A673 (cell line): ENCODE measurements around the gene ZSCAN5A. TPM values are rescaled to one million over a fixed set of nuclear protein-coding genes. Genes with fewer than 3 reads are reported as not detected.
"Not testable (repeated sequence)": the region's sequence is repeated elsewhere in the genome, so short reads cannot be mapped to it uniquely, and the experiment has no call there.

Experiments
- BruUV-seq: library from RNA; stranded (reverse); fragments of 400-500 nt; replicated peaks from 2 replicates; lab custom pipeline; 2021; lab: Mats Ljungman, UMichigan
- CTCF ChIA-PET: fragments of 300-600 bp; sonication (Branson Sonifier 250); formaldehyde crosslinking; loops from one replicate; lab custom pipeline; 2022; ENCODE audit warnings: antibody characterized with exemption; lab: Charles Lee
- POLR2A ChIA-PET: fragments of 300-600 bp; sonication (Branson Sonifier 250); formaldehyde crosslinking; loops from one replicate; lab custom pipeline; 2022; ENCODE audit warnings: antibody characterized with exemption; ENCODE audit not compliant: low non-redundant PET; lab: Charles Lee
- DNase-seq: peaks from one replicate; pipeline ENCODE4 v3.0.0-alpha.2; 2015; ENCODE audit warnings: low spot score
- H3K27ac ChIP-seq: fragments of 200-600 bp; sonication (generic); 2 replicates; pipeline ENCODE4 v1.5.1; 2016; ENCODE audit warnings: mixed run types, low read depth, mild to moderate bottlenecking, mixed read lengths, antibody characterized with exemption, low read length; ENCODE audit not compliant: poor library complexity, severe bottlenecking
- H3K27me3 ChIP-seq: fragments of 200-600 bp; sonication (generic); replicated peaks from 2 replicates; pipeline ENCODE4 v1.6.1; 2017; ENCODE audit warnings: mixed run types, low read depth, mild to moderate bottlenecking, mixed read lengths, antibody characterized with exemption, low read length; ENCODE audit not compliant: insufficient read depth, poor library complexity
- H3K36me3 ChIP-seq: fragments of 200-600 bp; sonication (generic); 2 replicates; pipeline ENCODE4 v1.6.1; 2016; ENCODE audit warnings: mixed run types, mild to moderate bottlenecking, mixed read lengths, antibody characterized with exemption, low read length; ENCODE audit not compliant: insufficient read depth, poor library complexity, severe bottlenecking
- H3K4me1 ChIP-seq: fragments of 200-600 bp; sonication (generic); 2 replicates; pipeline ENCODE4 v1.6.1; 2017; ENCODE audit warnings: mixed run types, mild to moderate bottlenecking, mixed read lengths, antibody characterized with exemption, low read length; ENCODE audit not compliant: insufficient read depth, poor library complexity, severe bottlenecking
- H3K4me3 ChIP-seq: fragments of 200-600 bp; sonication (generic); 2 replicates; pipeline ENCODE4 v1.5.1; 2016; ENCODE audit warnings: low read depth, mixed run types, mild to moderate bottlenecking, mixed read lengths, low read length; ENCODE audit not compliant: poor library complexity, severe bottlenecking
- H3K9me3 ChIP-seq: fragments of 200-600 bp; sonication (generic); 2 replicates; pipeline ENCODE4 v1.6.1; 2016; ENCODE audit warnings: mixed run types, low read depth, mild to moderate bottlenecking, mixed read lengths, antibody characterized with exemption, low read length; ENCODE audit not compliant: poor library complexity, severe bottlenecking
- CTCF ChIP-seq: fragments of 300-800, 200-600 bp; sonication (generic); conservative IDR thresholded peaks from 2 replicates; pipeline ENCODE4 v1.5.1; 2017; ENCODE audit warnings: low read depth, mild to moderate bottlenecking, antibody characterized with exemption, low read length, moderate library complexity, mixed read lengths
- EZH2 ChIP-seq: fragments of 200-600 bp; sonication (generic); IDR thresholded peaks from 2 replicates; pipeline ENCODE4 v1.6.1; 2017; ENCODE audit warnings: borderline replicate concordance, low read depth, mild to moderate bottlenecking, mixed read lengths, antibody characterized with exemption, low read length; ENCODE audit not compliant: poor library complexity, severe bottlenecking
- intact Hi-C: fragments of 100-400 bp; cut with micrococcal nuclease; formaldehyde crosslinking; loops from one replicate; pipeline ENCODE4 v1.10.0; 2022; ENCODE audit not compliant: unreplicated experiment
- total RNA-seq: library from RNA; stranded (reverse); gene quantifications from 2 replicates; pipeline ENCODE4 v1.2.3, GENCODE V29; 2021

ZSCAN5A gene
- total RNA-seq, 1 experiment from 2014 or later: 18.8 TPM

GRCh38 chr19:56308792-56309191 is 5.8 kb downstream of the ZSCAN5A start:
- H3K36me3 ChIP-seq: no peaks in the 10 kb centered on the region
- ChIA-PET POLR2A (no interaction called here), CTCF (no interaction called here)
- no peaks in the 10 kb centered on the region for H3K9me3 ChIP-seq
- no peak for DNase-seq
- no peaks in the 10 kb centered on the region for H3K27me3 ChIP-seq
- peaks cover 4% of the 10 kb centered on the region for H3K4me1 ChIP-seq
- H3K4me3 ChIP-seq: no peak overlapping the region
- TF ChIP-seq EZH2 (no peak), CTCF (no peak)
- H3K27ac ChIP-seq: no peak overlapping the region
- intact Hi-C loops: no loop called here
- BruUV-seq: no TSS peak

GRCh38 chr19:56307062-56307461 is 7.6 kb downstream of the ZSCAN5A start:
- POLR2A ChIA-PET, H3K9me3 ChIP-seq, intact Hi-C loops, H3K4me1 ChIP-seq, DNase-seq, H3K36me3 ChIP-seq, BruUV-seq, H3K27me3 ChIP-seq, CTCF ChIA-PET, H3K27ac ChIP-seq, H3K4me3 ChIP-seq: not testable (repeated sequence)

- H3K27me3 ChIP-seq: no peaks in the 10 kb centered on the region
- H3K36me3 ChIP-seq: no peaks in the 10 kb centered on the region
- CTCF ChIA-PET: no interaction called here
- BruUV-seq: no TSS peak
- POLR2A ChIA-PET: no interaction called here
- DNase-seq: no peak
- no peak overlapping the region for H3K4me3 ChIP-seq
- H3K9me3 ChIP-seq: no peaks in the 10 kb centered on the region
- H3K27ac ChIP-seq: no peak overlapping the region
- no peaks in the 10 kb centered on the region for H3K4me1 ChIP-seq
- TF ChIP-seq CTCF (no peak), EZH2 (no peak)
- intact Hi-C loops: no loop called here
These were observed 8.6 kb downstream of the ZSCAN5A start for GRCh38 chr19:56306016-56306415.

GRCh38 chr19:56304243-56304642 is 10.4 kb downstream of the ZSCAN5A start:
- no peaks in the 10 kb centered on the region for H3K27me3 ChIP-seq
- intact Hi-C loops: no loop called here
- CTCF ChIA-PET: no interaction called here
- no peak for DNase-seq
- no peak overlapping the region for H3K4me3 ChIP-seq
- no peaks in the 10 kb centered on the region for H3K4me1 ChIP-seq
- POLR2A ChIA-PET: no interaction called here
- no peak overlapping the region for H3K27ac ChIP-seq
- BruUV-seq: no TSS peak
- H3K36me3 ChIP-seq: no peaks in the 10 kb centered on the region
- TF ChIP-seq CTCF (no peak), EZH2 (no peak)
- no peaks in the 10 kb centered on the region for H3K9me3 ChIP-seq
